ENCODE measurements around the gene MRPS11. TPM values are rescaled to one million over a fixed set of nuclear protein-coding genes. Genes with fewer than 3 reads are reported as not detected.
A peak's percentile ranks its signal among the peaks of the same experiment; 100 is the strongest.
"Not testable (repeated sequence)": the region's sequence is repeated elsewhere in the genome, so short reads cannot be mapped to it uniquely, and the experiment has no call there.

MRPS11 gene
- total RNA-seq, 2 experiments from 2014 or later, result 53.3 to 57.9 TPM

DNA sequence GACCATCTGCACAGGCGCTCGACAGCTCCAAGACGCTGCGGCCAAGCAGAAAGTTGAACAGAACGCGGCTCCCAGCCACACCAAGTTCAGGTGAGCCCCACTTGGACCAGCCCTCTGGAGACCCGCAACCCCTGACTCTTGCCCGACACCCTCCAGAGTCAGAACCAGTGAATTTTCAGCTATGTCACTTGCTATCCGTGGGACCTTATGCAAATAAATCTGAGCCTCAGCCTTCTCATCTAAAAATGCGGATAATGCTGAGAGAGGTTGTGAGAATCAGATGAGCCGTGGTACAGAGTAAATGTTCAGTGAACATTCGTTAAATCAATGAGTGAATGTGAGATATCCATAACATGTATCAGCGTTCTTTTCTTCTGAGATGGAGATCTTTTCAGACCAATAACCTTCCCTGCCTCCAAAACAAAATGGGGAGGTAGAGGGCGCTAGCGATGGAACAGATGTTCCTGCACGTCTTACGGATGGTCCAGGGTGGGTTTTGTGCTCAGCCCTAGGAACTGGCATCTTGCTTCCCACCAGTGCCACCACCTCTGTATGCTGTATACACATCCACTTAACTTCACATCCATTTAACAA is 524 bp downstream of the MRPS11 start:
- Mint-ChIP-seq H3K4me3 (peak overlapping the region; percentile 90), H3K27me3 (no peaks in the 10 kb centered on the region), H3K27ac (peak overlapping the region; percentile 99), H3K4me1 (peaks cover 30% of the 10 kb centered on the region), H3K36me3 (ENCODE audit: low read depth) (peaks cover 30% of the 10 kb centered on the region), H3K9me3 (no peaks in the 10 kb centered on the region)
- ChIA-PET CTCF (interaction anchor here (1.0 to 2.5 kb wide), 5 partner anchors 9 to 33 kb away, joined by 3 to 8 read pairs (median 3); no protein-coding TSS in a partner anchor), POLR2A (interaction anchor here (0.7 kb wide), 1 partner anchor 248 kb away, joined by 6 read pairs; no protein-coding TSS in a partner anchor)
- peak; percentile 27 for DNase-seq

DNA sequence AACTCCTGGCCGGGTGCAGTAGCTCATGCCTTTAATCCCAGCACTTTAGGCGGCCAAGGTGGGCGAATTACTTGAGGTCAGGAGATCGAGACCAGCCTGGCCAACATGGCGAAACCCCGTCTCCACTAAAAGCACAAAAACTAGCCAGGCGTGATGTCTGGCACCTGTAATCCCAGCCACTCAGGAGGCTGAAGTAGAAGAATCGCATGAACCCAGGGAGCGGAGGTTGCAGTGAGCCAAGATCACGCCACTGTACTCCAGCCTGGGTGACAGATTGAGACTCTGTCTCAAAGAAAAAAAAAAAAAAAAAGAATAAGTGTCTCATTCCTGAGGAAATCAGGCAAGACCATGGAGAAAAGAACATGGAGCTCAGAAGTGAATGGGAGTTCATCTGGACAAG is 1.2 kb downstream of the MRPS11 start:
- H3K4me3 Mint-ChIP-seq, result peak overlapping the region; percentile 90
- H3K9me3 Mint-ChIP-seq, H3K27me3 Mint-ChIP-seq, DNase-seq, POLR2A ChIA-PET: not testable (repeated sequence)
- H3K4me1 Mint-ChIP-seq, result peaks cover 30% of the 10 kb centered on the region
- peaks cover 23% of the 10 kb centered on the region for H3K36me3 Mint-ChIP-seq (ENCODE audit: low read depth)
- H3K27ac Mint-ChIP-seq, result peak overlapping the region; percentile 99
- CTCF ChIA-PET, result interaction anchor here (0.7 to 2.5 kb wide), 4 partner anchors 11 to 214 kb away, joined by 3 to 8 read pairs (median 5); no protein-coding TSS in a partner anchor

DNA sequence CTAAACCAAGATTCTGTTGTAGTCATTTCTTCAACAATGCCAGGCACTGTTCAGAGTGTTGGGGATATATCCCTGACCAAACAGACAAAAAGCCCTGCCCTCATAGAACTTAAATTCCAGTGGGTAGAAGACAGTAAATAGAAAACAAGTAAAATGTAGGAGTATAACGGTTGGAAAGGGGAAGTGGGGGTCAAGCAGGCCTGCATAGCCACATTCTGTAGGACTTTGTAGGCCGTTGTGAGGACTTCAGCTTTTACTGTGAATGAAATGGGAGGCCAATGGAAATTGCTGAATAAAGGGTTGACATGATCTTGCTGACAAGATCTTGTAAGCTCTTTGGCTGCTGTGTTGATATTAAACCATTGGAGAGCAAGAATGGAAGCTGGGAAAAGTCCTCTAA is 1.8 kb downstream of the MRPS11 start:
- Mint-ChIP-seq H3K36me3 (ENCODE audit: low read depth) (peaks cover 20% of the 10 kb centered on the region), H3K27me3 (no peaks in the 10 kb centered on the region), H3K27ac (no peak overlapping the region), H3K4me3 (no peak overlapping the region), H3K4me1 (peaks cover 30% of the 10 kb centered on the region), H3K9me3 (no peaks in the 10 kb centered on the region)
- DNase-seq, result no peak
- ChIA-PET CTCF (interaction anchor here (0.7 to 1.3 kb wide), 2 partner anchors 14 to 213 kb away, joined by 4 to 6 read pairs; no protein-coding TSS in a partner anchor), POLR2A (no interaction called here)

DNA sequence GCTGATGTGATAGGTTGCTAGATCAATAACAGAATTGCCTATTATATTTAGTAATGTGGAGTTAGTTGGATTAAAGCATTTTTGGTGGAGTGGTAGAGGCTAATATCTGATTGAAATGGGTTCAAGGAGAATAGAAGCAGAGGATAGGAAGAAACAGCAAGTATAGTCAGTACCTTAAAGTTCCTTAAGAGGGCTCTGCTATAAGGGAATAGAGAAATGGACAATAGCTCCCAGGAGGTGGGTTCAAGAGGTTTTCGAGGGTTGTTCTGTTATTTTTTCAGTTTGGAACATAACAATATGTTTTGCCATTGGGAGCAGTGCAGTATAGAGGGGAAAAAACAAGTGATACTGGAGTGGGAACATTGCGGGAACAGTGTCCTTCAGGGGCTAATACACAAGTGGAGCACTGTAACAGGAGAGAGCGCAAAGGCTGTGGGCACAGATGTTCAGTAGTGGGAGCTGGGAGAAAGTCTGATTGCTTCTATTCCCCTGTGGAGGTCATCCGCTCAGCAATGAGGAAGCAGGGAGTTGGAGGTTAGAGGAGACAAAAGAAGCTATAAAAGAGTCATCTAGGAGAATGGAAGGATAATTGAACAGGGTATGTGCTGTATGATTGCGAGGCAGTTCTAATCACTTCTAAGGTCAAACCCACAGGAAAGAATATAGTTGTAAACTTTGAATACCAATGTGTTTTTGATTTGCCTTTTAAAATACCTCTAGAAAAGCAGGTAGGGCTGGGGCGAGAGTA is 3.3 kb downstream of the MRPS11 start:
- CTCF ChIA-PET, result interaction anchor here (0.6 to 0.8 kb wide), 2 partner anchors 18 to 47 kb away, joined by 3 read pairs; no protein-coding TSS in a partner anchor
- POLR2A ChIA-PET, result no interaction called here
- Mint-ChIP-seq H3K27me3 (no peaks in the 10 kb centered on the region), H3K4me1 (peaks cover 22% of the 10 kb centered on the region), H3K4me3 (no peak overlapping the region), H3K36me3 (ENCODE audit: low read depth) (peaks cover 17% of the 10 kb centered on the region), H3K9me3 (no peaks in the 10 kb centered on the region), H3K27ac (no peak overlapping the region)
- no peak for DNase-seq

DNA sequence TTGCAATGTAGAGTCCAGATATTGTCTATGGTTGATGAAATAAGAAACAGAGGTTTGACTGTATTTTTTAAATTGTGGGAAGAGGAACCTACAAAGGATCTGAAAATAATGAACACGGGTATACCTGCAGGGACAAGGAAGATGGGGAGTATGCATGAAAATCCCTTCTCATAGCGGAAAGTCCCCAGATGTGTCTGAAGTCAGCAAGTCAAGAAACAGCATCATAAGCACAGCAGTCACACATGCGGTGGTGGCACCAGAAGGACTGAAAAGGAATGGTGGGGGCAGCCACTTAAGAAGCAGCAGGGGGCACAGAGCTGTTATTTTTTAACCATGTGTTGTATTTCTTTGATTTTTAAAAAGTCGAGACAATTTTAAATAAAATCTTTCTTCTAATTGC is 4.7 kb downstream of the MRPS11 start:
- no peak overlapping the region for H3K27ac Mint-ChIP-seq
- CTCF ChIA-PET, result no interaction called here

DNA sequence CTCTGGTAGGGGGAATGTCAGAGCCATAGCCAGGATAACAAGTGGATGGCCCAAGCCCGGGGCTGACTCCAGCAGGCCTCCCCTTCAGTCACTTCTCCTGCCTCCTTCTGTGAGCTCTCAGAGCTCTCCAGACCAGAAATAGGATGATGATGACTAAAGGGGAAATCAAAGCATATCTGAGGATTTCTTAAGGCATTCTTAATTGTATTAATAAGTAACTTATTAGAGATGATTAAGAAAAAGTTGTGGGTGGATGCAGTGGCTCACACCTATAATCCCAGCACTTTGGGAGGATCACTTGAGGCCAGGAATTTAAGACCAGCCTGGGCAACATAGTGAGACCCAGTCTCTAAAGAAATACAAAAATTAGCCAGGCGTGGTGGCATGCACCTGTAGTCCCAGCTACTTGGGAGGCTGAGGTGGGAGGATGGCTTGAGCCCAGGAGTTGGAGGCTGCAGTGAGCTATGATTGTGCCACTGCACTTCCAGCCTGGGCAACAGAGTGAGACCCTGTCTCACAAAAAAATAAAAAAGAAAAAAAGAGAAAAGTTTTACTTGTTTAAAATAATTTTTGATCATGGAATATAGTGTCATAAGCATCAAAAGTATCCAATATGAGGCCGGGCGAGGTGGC is 6.3 kb downstream of the MRPS11 start:
- H3K36me3 Mint-ChIP-seq (ENCODE audit: low read depth), result peaks cover 24% of the 10 kb centered on the region

More for the DNA sequence above, 4.7 kb downstream of the MRPS11 start:
- Mint-ChIP-seq H3K27me3 (no peaks in the 10 kb centered on the region), H3K4me1 (peaks cover 11% of the 10 kb centered on the region), H3K4me3 (no peak overlapping the region), H3K9me3 (no peaks in the 10 kb centered on the region), H3K36me3 (ENCODE audit: low read depth) (peaks cover 26% of the 10 kb centered on the region)
- POLR2A ChIA-PET, result no interaction called here
- no peak for DNase-seq

DNA sequence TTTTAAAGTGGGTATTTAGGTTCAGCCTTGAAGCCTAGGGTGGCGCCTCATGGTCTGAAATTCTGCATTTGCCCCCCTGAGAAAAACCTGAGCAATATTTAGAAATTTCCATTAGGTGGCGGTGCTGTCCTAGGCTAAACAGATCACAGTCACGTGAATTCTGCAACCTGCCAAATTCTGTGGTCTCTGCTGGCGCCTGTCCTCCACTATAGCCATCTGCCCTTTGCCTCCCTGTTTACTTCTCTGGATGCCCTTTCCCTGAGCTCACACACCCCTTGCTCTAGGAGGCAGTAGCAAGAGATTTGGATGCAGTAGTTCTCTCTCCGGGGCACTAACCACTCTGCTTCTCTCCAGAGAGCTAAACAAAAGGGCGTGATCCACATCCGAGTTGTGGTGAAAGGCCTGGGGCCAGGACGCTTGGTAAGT is 9.1 kb downstream of the MRPS11 start:
- Mint-ChIP-seq H3K4me3 (no peak overlapping the region), H3K9me3 (no peaks in the 10 kb centered on the region), H3K27me3 (no peaks in the 10 kb centered on the region), H3K36me3 (ENCODE audit: low read depth) (peaks cover 24% of the 10 kb centered on the region), H3K4me1 (peaks cover 2% of the 10 kb centered on the region), H3K27ac (no peak overlapping the region)
- DNase-seq, result peak; percentile 38
- ChIA-PET CTCF (interaction anchor here (1.0 to 1.6 kb wide), 2 partner anchors 9 to 162 kb away, joined by 3 read pairs; partner anchors contain the start of genes ISG20, MRPL46 and MRPS11), POLR2A (no interaction called here)

More for the DNA sequence above, 6.3 kb downstream of the MRPS11 start:
- CTCF ChIA-PET, result interaction anchor here (1.1 kb wide), 1 partner anchor 733 kb away, joined by 3 read pairs; no protein-coding TSS in a partner anchor
- DNase-seq, H3K27ac Mint-ChIP-seq, POLR2A ChIA-PET, H3K9me3 Mint-ChIP-seq, H3K27me3 Mint-ChIP-seq, H3K4me3 Mint-ChIP-seq, H3K4me1 Mint-ChIP-seq: not testable (repeated sequence)

DNA sequence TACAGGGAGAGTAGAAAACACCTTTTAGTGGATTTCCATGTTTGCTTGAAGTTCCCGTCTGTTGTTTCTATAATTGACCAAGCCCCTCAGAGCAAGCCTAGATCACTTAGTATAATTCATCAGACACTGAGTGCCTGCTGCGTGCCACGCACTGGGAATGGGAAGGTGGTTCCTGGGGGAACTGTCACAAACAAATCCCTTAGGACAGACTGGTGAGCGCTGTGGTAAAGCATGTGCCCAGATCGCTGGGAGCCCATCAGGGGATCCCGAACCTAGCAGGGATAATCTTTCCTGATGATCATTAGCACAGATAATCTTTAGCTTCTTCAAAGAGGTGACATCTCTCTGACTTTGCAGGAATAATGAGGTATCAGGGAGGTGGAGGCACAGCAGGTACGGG is 9.6 kb downstream of the MRPS11 start:
- ChIA-PET CTCF (interaction anchor here (1.0 to 1.6 kb wide), 2 partner anchors 10 to 162 kb away, joined by 3 read pairs; partner anchors contain the start of genes ISG20, MRPL46 and MRPS11), POLR2A (no interaction called here)
- H3K4me1 Mint-ChIP-seq, result peaks cover 1% of the 10 kb centered on the region
- H3K9me3 Mint-ChIP-seq, result no peaks in the 10 kb centered on the region
- peaks cover 23% of the 10 kb centered on the region for H3K36me3 Mint-ChIP-seq (ENCODE audit: low read depth)
- DNase-seq, result no peak
- H3K4me3 Mint-ChIP-seq, result no peak overlapping the region
- no peaks in the 10 kb centered on the region for H3K27me3 Mint-ChIP-seq
- no peak overlapping the region for H3K27ac Mint-ChIP-seq

DNA sequence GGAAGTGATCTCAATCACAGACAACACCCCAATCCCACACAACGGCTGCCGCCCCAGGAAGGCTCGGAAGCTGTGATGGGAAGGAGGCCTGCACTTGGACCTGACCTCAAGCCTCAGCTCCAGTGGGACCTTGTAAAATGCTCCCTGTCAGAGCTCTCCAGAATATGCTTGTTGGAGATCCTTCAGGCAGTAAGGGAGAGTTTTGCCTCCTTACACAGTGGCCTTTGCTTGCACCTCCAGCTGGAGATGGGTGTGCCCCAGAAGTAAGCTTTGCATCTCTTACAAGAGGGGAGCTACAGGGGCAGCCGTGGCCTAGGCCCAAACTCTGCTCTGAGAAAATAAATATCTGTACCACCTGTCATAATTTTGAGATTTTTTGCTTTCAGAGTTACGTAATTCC is 10.4 kb downstream of the MRPS11 start:
- ChIA-PET CTCF (interaction anchor here (0.9 to 1.6 kb wide), 2 partner anchors 11 to 161 kb away, joined by 3 read pairs; partner anchors contain the start of gene ISG20), POLR2A (no interaction called here)
- DNase-seq, result no peak
- H3K27ac Mint-ChIP-seq, result no peak overlapping the region
- peaks cover 21% of the 10 kb centered on the region for H3K36me3 Mint-ChIP-seq (ENCODE audit: low read depth)
- H3K9me3 Mint-ChIP-seq, result no peaks in the 10 kb centered on the region
- no peaks in the 10 kb centered on the region for H3K27me3 Mint-ChIP-seq
- no peaks in the 10 kb centered on the region for H3K4me1 Mint-ChIP-seq
- H3K4me3 Mint-ChIP-seq, result no peak overlapping the region

DNA sequence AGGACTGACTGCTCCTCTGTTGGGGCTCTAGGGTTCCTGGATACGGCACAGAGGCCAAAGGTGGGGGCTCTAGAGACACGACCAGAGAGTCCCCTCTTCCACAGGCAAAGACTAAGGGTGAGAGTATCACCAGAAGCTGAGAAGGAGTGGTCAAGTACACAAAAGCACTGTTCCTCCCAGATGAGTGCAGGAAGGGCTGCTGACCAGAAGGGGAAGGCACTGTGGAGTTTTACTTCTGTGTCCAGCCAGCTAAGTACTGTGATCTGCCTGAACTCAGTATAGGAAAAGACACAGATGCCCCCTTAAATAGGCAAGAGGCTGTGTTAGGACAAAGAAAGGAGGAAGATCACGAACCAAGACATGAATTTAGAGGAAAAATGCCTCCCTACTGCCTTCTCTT is 11.7 kb downstream of the MRPS11 start:
- Mint-ChIP-seq H3K4me3 (no peak overlapping the region), H3K36me3 (ENCODE audit: low read depth) (peaks cover 21% of the 10 kb centered on the region), H3K9me3 (no peaks in the 10 kb centered on the region), H3K27ac (no peak overlapping the region), H3K4me1 (no peaks in the 10 kb centered on the region), H3K27me3 (no peaks in the 10 kb centered on the region)
- no peak for DNase-seq
- ChIA-PET CTCF (interaction anchor here (1.3 to 2.3 kb wide), 2 partner anchors 10 to 12 kb away, joined by 3 to 8 read pairs; partner anchors contain the start of genes MRPL46 and MRPS11), POLR2A (interaction anchor here (0.7 kb wide), 1 partner anchor 20 kb away, joined by 3 read pairs; no protein-coding TSS in a partner anchor)

DNA sequence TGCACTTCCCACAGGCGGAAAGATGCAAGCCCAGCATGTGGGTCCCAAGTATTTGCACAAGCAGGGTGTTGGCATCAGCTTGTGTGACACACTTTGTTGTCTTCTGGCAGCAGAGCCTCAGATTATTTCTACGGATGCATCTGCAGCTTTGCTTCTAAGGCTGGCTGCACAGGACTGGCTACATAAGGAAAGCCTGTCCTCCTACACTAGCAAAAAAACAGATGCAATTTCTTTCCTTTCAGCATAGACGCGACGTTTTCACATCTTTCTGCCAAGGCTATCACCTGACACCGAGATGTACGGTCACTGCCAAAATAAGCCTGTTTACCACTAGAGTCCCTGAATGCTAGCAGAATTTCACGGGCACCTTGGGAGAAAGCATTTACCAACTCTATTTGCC is 13.5 kb downstream of the MRPS11 start:
- Mint-ChIP-seq H3K36me3 (ENCODE audit: low read depth) (peaks cover 15% of the 10 kb centered on the region), H3K9me3 (no peaks in the 10 kb centered on the region), H3K4me1 (no peaks in the 10 kb centered on the region), H3K4me3 (no peak overlapping the region), H3K27ac (no peak overlapping the region), H3K27me3 (no peaks in the 10 kb centered on the region)
- CTCF ChIA-PET, result interaction anchor here (2.3 kb wide), 1 partner anchor 14 kb away, joined by 8 read pairs; the partner anchor contains the start of genes MRPL46 and MRPS11
- POLR2A ChIA-PET, result no interaction called here
- DNase-seq, result no peak

DNA sequence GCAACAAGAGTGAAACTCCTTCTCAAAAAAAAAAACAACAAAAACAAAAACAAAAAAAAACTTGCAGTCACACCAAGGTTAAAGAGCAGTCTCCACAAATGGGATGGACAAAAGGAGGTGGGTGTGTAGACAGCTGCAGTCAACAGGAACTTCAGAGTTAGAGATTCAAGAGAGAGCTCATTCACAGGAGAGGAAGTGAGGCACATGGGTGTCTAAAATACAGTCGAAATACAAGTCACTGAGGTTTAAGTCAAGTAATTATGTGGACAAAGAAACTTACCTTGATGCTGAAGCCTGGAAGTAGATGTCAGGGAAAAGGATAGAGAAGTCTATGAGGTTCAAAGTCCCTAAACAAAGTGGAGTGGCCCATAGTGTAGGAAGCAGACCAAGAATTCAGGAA is 14.8 kb downstream of the MRPS11 start:
- H3K27me3 Mint-ChIP-seq, result no peaks in the 10 kb centered on the region
- DNase-seq, result no peak
- ChIA-PET CTCF (interaction anchor here (0.6 kb wide), 1 partner anchor 188 kb away, joined by 3 read pairs; no protein-coding TSS in a partner anchor), POLR2A (no interaction called here)
- H3K4me3 Mint-ChIP-seq, result no peak overlapping the region
- no peak overlapping the region for H3K27ac Mint-ChIP-seq
- H3K36me3 Mint-ChIP-seq (ENCODE audit: low read depth), result peaks cover 6% of the 10 kb centered on the region
- H3K4me1 Mint-ChIP-seq, result no peaks in the 10 kb centered on the region
- no peaks in the 10 kb centered on the region for H3K9me3 Mint-ChIP-seq

Measured in activated CD4-positive, alpha-beta T cell treated with anti-CD3 and anti-CD28 coated beads, Interleukin-2, amount 10 ng/mL, durations not matched to agents 7 days and 5 days (primary cell).